ENCODE data around the gene GPRC5A.

GRCh38 chr12:12870465-12870864, 20.9 kb upstream of the GPRC5A start:
- no peak for TF ChIP-seq CTCF (IDR thresholded peaks at IDR 0.05; ENCODE audit: low read length)
- TF ChIP-seq EZH2 (optimal IDR thresholded peaks at IDR 0.05; ENCODE audit: low read depth, low read length), result no peak
- TF ChIP-seq EZH2phosphoT487 (IDR thresholded peaks at IDR 0.05; ENCODE audit: low read length), result no peak

All from MM.1S (cell line).